UCSD-AML1 (cell line): ENCODE results near the gene ELMO3.

ENCODE experiments used
- DNase-seq: peaks from one replicate; lab custom pipeline; 2025; ENCODE audit not compliant: unreplicated experiment; lab: John Stamatoyannopoulos, UW

ELMO3 gene

DNA sequence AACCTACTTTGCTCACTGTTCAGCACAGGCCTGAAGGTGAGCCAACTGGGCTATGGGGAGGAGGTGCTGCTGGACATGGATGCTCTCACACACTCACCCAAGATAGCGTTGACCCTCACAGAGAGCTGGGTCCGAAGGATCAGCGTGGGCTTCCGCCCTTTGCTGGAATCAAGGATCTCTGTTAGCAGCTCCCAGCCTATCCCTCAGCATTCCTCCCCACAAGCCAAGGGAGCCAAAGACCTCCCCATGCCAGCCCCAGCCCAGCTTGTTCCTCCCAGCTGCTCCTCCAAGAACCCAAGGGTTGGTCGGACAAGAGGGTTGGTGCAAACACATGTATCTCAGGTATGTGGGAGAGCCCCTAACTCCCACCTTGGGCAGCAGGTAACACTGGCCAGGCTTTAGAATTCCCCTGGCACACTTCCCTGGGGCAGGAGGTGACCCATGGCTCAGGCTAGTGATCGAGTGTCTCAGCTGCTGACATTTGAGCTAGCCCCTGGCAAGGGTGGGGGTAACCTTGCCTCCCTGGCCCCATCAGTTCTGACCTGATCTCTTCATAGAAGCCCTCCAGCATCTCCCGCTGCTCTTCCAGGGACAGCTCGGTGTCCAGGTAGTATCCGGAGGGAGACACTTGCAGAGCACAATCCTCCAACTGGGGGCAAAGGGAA lies 40.0 kb downstream of the ELMO3 start:
- DNase-seq = no peak

DNA sequence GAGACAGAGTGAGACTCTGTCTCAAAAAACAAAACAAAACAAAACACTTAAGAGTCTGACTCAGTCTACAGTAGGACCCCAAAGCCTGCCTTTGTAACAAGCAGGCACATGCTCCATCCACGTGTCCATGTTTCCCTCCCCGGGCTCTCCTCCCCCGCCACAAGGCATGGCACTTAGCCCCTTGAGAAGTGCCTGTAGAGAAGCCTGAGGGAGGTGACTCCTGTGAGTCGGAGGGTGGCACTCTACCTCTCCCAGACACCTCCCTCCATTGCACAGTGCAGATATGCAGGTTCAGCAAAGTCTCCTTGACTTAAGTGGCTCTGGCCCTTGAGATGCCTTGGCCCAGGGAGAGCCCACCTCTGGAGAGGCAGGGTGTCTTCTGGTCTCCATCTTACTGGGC lies 41.6 kb downstream of the ELMO3 start:
- DNase-seq = no peak

DNA sequence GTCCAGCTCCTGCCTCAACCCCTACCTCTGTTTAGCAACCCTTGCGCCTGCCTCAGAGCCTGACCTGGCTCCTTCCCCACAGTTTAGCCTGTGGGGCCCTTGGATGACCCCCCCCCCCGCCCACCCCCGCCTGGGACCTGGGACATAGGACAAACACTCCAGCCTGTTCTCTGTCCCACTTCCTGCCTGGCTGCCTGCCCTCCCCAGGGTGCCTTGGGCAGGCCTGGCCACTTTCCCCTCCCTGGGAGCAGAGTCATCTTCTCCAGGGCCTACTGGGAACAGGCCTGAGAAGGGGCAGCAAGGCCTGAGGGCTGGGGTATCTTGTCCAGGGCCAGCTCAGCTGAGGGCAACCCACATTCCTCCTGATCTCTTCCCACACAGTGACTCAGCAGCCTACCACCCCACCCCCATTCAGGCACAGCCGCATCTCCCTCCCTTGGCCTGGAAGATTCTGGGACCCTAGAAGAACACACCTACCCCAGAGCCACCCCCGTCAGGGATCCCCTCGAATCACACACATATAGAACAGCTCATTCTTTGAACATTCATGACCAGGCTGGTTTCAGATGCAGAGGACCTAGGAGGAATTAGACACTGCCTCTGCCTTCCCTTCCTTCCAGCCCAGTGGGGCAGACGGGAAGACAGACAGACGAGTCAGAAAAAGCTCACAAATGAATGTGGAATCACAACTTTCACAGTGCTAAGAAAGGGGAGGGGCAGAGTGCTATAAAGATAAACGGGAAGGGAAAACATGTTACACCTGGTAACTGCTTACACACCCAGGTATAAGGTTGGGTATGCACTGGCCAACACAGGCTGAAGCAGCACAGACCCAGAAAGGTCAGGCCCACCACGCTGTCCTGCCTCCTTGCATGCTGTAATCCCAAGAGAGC lies 42.3 kb downstream of the ELMO3 start:
- DNase-seq = peak; percentile 30

DNA sequence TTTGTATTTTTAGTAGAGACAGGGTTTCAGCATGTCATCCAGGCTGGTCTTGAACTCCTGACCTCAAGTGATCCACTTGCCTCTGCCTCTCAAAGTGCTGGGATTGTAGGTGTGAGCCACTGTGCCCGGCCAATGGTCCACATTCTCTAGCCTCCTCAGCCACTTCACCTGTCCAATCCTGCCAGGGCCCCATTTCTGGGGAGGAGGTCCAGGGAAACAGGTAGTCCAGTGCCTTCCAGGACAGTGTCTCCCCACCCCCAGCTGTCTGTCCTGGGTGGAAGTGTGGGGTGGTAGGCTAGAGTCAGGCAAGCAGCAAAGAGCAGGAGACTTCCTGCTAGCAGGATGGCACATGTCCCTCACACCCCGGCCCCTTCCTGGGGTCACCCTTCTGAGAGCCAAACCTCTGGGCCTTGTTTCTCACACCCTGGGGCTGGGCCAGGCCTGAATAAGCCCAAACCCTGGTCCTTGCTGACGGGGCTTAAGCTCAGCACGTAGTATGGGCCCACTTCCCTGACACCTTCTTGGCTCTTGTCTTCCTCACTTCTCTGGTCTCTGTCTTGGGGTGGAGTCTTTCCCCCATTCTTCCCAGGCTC lies 43.3 kb downstream of the ELMO3 start:
- no peak for DNase-seq

DNA sequence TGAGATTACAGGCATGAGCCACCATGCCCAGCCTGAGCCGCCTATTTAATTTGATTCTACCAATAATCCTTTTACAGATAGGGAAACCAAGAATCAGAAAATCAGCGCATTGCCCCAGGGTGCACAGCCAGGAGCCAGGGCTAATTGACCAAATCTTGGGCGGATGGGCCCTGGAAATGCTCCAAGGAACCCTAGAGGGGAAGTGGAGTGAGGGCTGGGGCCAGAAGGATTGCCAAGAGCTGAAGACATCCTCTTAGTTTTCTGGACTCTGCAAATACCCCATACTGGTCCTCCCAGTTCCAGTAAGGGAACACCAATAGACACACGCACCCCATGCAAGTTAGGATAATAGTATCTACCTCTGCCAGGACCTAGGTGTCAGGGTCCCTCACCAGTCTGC lies 44.5 kb downstream of the ELMO3 start:
- DNase-seq = no peak

DNA sequence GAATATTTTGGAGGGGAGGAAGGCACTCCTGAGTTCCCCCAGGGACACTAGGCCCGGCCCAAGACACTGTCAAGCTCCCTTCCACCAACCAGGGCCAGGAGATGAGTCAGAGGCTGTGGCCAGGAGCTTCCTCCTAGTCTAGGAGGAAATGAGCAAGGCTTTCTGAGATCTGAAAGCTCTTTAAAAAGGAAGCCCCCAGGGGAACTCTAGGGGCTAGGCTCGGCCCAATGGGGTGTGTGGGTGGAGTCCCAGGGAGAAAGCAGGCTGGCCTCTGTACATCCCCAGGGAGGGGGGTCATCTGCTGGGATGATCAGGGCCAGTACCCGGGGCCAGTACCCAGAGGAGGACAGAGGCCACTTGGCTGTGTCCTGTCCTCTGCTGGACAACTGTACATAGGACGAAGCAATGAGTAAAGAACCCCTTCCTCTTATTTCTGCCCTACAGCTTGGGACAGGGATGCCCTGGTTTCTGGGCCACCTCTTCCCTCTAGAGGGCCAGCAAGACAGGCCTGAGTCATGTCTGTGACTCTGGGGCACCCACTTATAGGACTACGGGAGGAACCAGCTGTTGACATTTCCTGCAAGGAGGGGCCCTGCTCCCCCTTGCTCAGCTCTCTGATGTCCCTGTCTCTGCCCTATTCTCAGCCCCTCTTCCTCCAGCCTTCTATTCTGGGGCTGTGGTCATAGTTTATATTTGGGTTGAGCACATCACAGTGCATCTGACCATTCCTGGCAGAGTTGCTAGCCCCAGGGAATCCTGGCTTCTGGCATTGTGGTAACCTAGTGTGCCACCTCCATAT lies 45.7 kb downstream of the ELMO3 start:
- peak; percentile 81 for DNase-seq

DNA sequence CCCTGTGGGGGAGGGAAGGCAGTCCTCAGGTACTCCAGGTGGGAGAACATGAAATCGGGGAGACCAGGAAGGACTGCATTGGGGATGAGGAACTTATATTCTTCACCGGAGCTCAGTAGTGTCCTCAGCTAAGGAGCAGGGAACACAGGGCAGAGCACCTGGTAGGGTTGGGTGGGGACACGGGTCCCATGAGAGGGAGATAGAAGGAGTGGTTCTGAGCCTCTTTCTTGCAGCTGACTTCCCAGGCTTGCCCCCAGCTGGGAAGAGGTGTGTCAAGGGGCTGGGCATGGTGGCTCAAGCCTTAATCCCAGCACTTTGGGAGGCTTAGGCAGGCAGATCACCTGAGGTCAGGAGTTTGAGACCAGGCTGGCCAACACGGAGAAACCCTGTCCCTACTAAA lies 46.3 kb downstream of the ELMO3 start:
- DNase-seq = no peak

DNA sequence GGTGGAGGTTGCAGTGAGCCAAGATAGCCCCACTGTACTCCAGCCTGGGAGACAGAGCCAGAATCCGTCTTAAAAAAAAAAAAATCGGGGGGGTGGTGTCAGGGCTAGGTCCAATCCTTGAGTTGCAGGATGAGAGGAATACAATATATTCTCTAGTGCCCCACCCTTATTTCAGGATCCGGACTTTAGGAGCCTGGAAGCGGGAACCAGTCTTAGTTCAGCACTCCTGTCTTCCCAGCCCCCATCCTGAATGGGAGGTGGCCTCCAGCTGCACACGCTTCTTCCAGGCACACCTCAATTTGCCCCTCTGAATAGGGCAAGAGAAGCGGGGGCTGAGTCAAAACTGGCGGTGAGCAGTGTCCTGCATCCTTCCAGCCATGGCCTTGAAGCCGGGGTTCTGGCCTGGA lies 46.7 kb downstream of the ELMO3 start:
- DNase-seq = no peak

DNA sequence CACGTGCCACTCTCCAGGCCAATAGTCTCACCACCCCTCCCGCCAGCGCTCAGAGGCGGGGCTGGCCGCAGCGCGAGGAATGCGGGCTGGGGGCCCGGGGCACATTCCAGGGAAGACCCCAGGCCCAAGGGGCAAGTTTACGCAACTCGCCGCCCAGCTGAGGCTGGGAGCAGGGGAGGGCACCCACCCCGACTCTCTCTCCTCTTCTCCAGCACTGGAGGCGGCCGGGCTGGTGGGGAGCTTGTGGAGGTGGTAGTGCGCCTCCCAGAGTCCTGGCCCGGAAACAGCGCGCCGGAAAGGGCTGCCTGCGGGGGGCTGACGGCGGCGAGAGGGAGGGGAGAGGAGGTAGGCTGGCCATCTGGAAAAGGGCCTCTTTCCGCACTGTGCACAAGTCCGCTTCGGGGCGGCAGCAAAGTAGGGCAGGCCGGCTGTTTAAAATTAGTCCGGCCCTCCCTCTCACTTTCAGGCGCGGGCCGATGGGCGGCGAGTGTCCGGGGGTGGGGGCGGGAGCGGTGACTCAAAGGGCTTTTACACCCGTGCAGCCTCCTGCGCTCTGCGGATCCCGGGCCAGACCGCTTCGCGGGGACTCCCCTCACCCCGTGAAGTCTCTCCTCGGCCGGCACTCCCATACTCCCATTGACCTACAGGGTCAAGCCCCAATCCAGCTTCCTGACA lies 47.3 kb downstream of the ELMO3 start:
- peak; percentile 87 for DNase-seq

DNA sequence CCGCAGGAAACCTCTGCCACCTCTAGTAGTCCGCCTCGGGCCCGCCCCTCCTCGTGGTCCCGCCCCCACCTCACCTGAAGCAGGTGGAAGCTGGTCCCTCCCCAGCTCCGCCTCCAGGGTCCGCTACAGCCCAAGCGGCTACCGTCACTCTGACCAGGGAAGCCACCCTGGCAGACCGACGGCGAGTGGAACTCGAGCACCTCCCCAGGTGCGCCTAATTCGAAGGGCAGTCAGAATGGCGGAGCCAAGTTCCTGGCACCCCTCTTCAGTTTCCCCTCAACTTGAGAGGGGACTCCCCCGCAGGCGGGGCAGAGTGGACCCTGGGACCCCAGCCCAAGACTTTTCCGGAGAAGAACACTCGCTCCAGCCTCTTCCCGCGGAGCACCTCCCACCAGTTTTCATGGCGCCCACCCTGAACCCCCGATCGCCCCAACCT lies 47.8 kb downstream of the ELMO3 start:
- DNase-seq = no peak

DNA sequence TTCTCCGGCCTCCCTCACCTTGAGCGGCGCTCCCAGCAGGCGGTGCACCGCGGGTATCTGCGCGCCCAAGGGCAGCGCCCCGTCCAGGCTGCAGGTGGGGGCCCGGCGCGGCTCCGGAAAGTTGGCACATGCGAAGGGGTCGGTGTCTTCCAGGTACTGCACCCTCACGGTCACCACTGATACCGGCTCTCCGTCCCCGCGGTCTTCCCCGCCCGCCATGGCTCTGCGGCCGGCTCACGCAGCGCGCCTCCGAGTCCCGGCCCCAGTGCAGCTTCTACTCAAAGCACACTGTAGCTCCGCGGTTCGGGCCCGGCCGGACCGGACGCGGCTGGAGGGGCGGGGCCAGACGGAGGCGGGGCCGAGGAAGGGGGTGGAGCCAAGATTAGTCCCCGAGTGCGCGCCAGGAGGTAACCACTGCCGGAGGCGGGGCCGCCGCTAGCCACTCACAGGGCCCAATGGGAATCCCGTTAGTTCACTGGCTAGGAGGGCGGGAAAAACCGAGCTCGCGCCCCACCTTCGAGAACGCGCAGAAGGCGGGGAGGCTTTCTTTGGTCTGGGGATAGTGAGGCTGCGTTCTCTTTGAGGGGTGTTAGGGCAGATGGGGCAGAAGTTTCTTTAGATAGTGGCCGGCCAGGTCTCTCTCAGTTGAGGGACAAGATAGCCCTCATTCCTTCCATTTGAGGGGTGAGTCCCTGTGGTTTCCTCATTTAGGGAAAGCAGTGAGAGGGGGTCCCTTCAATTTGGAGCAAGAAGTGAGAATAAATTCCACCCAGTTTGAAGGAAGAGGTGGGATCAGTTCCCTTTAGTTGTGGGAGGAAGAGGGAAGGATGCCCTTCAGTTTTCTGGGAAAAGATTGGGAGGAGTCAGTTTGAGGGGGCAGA lies 48.5 kb downstream of the ELMO3 start, which contains the start of gene FHOD1:
Gene FHOD1, minus strand, starts transcription at position 290 of the 881 bp plus-strand sequence. Its CDS starts 71 bp downstream, at position 219.
- peak; percentile 98 for DNase-seq

DNA sequence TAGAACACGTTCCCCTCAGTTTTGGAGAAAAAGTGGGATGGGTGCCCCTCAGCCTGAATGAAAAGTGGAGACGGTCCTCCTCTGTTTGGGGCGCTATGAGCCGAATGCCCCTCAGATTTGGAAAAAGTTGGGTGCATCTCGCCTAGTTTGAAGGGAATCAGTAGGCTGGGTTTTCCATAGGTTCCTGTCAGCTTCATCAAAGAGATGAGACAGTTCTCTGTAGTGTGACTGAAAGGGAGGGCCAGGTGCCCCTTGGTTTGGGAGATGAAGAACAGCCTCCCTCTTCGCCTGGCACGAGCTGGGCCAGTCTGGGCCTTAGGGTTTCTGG lies 49.1 kb downstream of the ELMO3 start:
- DNase-seq = no peak

DNA sequence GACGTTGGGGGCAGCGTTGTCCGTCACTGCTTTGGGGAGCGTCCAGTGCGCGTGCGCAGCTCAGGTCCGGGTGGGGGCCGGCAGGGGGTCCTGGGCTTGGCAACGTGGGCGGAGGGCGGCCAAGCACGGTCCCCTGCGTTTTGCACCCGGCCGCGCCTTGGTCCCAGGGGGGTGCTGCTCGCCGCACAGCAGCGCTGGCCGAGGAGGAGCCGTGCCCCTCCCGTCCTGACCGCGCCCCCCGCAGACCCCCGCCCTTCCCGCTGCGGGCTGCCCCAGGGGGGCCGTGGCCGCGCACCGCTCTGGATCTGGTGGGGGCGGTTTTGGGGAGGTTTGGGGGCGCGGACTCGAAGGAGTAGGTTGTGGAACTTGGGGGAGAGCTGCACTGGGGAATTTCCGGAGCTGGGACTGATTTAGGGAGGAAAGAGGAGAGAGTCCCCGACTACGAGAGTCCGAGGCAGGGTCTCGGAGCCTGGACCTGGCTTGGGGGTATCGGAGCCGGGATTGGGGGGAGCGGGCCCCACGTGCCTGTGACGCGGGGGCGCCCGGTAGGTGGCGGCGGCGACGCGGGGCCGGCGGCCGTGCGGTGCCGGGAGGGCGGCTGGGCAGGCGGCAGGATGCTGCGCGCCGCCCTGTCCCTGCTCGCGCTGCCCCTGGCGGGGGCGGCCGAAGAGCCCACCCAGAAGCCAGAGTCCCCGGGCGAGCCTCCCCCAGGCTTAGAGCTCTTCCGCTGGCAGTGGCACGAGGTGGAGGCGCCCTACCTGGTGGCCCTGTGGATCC lies 49.7 kb downstream of the ELMO3 start, which contains the start of gene SLC9A5:
Gene SLC9A5, plus strand, starts transcription at position 579 of the 777 bp plus-strand sequence. Its CDS starts 36 bp downstream, at position 615.
- no peak for DNase-seq

DNA sequence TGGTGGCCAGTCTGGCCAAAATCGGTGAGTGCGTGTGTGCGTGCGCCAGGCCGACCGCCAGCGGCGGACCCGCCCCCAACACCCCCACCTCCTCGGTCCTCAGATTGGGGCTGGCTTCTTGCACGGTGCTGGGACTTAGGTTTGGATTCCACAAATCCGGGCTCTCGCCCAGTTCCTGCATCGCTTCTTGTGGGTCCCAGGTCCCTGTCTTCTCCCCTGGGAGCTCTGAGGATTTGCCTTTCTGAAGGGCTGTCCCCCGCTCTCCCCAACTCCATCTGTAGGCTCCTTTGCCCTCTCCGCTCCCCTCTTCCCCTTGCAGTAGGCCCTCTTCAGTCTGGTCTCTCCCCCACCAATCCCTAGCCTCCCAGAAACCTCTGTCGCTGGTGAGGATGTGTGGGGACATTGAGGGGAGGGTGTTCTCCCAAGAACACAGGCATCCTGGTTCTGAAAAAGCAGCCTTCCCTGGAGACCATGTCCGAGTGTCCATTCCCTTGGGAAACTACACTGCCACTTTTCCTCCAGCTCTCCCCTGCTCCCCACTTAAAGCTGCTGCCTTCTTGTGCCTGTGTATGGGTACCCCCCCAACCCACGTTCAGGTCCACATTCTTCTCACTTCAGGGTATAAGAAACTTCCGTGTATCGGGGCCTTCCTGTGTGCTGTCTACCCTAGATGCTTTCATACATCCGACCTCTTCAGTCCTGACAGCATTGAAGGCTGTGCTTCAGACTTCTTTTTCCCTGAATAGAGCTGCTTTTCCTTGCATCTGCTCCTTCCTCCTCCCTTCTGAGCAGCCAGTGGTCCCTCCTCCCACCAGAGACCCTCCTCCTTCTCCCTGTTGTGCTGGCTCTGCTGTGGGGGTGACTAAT lies 50.5 kb downstream of the ELMO3 start:
- no peak for DNase-seq

DNA sequence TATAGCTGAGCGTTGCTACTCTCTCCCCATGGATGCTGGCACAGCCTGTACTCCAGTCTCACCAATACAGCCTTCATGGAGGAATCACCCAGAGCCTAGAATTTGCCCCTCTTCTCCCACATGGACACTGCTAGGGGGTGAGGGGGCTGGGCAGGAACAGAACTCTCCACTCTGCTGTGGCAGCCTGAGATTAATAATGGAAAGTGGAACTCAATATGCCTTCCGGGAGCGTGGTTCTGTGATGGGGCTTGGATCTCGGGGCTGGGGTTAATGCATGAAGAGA lies 51.1 kb downstream of the ELMO3 start:
- DNase-seq = no peak

DNA sequence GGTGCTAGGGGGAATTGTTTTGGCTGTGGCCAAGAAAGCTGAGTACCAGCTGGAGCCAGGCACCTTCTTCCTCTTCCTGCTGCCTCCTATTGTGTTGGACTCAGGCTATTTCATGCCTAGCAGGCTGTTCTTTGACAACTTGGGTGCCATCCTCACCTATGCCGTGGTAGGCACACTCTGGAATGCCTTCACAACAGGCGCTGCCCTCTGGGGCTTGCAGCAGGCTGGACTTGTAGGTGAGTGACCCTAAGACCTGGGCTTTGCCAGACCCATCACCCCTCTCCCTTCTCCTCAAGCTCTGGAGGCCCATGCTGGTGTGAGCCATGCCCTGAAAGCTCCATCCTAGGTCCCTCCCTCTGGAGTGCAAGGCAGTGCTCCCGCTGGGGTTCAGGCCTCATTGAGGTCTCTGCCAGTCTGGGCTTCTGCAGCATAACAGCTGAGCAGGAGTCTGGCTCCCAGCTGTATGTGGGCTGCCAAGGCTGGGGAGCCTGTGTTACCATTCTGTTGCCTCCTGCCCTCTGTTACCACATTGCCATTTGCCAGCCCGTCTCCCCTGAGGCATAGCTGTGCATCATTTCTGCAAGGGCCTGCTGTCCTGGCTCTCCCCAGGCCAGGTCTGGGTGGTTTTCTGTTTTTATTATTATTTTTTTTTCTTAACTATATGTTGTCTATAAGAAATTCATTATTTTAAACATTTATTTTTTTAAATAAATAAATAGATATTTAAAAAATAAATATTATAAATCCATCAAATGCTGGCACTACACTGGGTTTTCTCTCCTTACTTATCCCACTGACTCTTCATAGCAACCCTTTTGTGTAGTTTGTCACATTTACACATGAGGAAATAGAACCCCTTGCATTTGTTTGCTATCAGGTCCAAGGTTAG lies 53.9 kb downstream of the ELMO3 start:
- no peak for DNase-seq
